ENCODE measurements around the gene GALNT16. TPM values are rescaled to one million over a fixed set of nuclear protein-coding genes. Genes with fewer than 3 reads are reported as not detected.

GALNT16 gene
- total and polyA plus RNA-seq, 2 experiments from 2014 or later, result 1.7 to 2.6 TPM

DNA sequence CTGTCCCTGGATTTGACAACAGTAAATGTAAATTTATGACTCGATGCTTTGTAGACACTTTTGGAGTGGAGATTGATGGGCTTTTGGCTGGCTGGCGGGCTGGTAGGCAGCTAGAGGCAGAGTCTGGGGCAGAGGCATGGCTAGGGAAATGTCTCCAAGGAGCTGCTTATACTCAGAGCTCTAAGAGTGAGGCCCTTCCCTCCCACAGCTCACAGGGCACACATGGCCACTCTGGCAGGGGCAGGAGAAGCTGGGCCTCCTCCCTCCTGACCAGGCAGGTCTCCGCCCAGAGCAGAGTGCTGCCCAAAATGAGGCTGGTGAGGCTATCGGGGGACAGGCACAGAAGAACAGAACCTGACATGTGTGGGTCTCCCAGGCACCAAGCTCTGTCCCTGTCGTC lies 67.5 kb downstream of the GALNT16 start:
- H3K36me3 ChIP-seq (replicated peaks; ENCODE audit: insufficient read depth, low read depth), result no peaks in the 10 kb centered on the region

DNA sequence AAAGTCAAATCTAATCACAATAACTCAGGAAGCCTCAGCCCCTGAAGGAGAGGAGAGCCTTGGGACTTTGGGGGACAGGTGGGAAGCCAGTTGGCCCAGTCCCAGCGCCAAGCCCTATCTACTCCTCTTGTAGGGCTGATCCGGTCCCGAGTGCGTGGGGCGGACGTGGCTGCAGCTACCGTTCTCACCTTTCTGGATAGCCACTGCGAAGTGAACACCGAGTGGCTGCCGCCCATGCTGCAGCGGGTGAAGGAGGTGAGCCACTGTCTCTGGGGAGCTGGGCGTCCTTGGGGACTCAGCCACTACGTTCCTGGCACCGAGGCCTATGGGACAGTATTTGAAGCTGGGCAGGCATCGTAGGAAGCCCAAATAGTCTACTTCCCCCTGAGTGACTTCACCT lies 68.4 kb downstream of the GALNT16 start:
- H2AFZ ChIP-seq, result no peak overlapping the region
- H3K36me3 ChIP-seq (replicated peaks; ENCODE audit: insufficient read depth, low read depth), result no peaks in the 10 kb centered on the region
- no peaks in the 10 kb centered on the region for H3K9me3 ChIP-seq (ENCODE audit: low read depth)
- no peak overlapping the region for H3K27ac ChIP-seq
- no peaks in the 10 kb centered on the region for H3K27me3 ChIP-seq
- no peaks in the 10 kb centered on the region for H4K20me1 ChIP-seq (ENCODE audit: insufficient read depth, poor library complexity, severe bottlenecking)
- no peaks in the 10 kb centered on the region for H3K79me2 ChIP-seq
- H3K4me2 ChIP-seq, result no peak overlapping the region
- WGBS (ENCODE audit: low lambda C conversion rate, missing lambda C conversion rate), result 94% methylated on average over 13 of the region's 15 CpGs
- DNase-seq (ENCODE audit: low spot score), result no peak
- H3K4me3 ChIP-seq, result no peak overlapping the region
- H3K9me2 ChIP-seq (replicated peaks; ENCODE audit: insufficient read depth), result no peaks in the 10 kb centered on the region
- TF ChIP-seq EZH2 (IDR thresholded peaks at IDR 0.05; ENCODE audit: borderline replicate concordance) (no peak), EZH2phosphoT487 (IDR thresholded peaks at IDR 0.05; ENCODE audit: low read depth, severe bottlenecking, unreplicated experiment) (no peak)
- TF ChIP-seq, protein P1, sequence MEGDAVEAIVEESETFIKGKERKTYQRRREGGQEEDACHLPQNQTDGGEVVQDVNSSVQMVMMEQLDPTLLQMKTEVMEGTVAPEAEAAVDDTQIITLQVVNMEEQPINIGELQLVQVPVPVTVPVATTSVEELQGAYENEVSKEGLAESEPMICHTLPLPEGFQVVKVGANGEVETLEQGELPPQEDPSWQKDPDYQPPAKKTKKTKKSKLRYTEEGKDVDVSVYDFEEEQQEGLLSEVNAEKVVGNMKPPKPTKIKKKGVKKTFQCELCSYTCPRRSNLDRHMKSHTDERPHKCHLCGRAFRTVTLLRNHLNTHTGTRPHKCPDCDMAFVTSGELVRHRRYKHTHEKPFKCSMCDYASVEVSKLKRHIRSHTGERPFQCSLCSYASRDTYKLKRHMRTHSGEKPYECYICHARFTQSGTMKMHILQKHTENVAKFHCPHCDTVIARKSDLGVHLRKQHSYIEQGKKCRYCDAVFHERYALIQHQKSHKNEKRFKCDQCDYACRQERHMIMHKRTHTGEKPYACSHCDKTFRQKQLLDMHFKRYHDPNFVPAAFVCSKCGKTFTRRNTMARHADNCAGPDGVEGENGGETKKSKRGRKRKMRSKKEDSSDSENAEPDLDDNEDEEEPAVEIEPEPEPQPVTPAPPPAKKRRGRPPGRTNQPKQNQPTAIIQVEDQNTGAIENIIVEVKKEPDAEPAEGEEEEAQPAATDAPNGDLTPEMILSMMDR (IDR thresholded peaks at IDR 0.05; ENCODE audit: poor library complexity), result no peak
- H3K4me1 ChIP-seq (ENCODE audit: insufficient read depth), result no peaks in the 10 kb centered on the region

More for the DNA sequence above, 67.5 kb downstream of the GALNT16 start:
- no peaks in the 10 kb centered on the region for H3K4me1 ChIP-seq (ENCODE audit: insufficient read depth)
- no peak overlapping the region for H3K27ac ChIP-seq
- TF ChIP-seq, protein P1 (IDR thresholded peaks at IDR 0.05; ENCODE audit: poor library complexity), result no peak
- TF ChIP-seq EZH2phosphoT487 (IDR thresholded peaks at IDR 0.05; ENCODE audit: low read depth, severe bottlenecking, unreplicated experiment), result no peak
- no peak for TF ChIP-seq EZH2 (IDR thresholded peaks at IDR 0.05; ENCODE audit: borderline replicate concordance)
- no peak overlapping the region for H3K4me3 ChIP-seq
- 69% methylated on average over 5 of the region's 5 CpGs for WGBS (ENCODE audit: low lambda C conversion rate, missing lambda C conversion rate)
- H3K4me2 ChIP-seq, result no peak overlapping the region
- no peak overlapping the region for H2AFZ ChIP-seq
- H3K79me2 ChIP-seq, result no peaks in the 10 kb centered on the region
- H3K9me3 ChIP-seq (ENCODE audit: low read depth), result no peaks in the 10 kb centered on the region
- no peaks in the 10 kb centered on the region for H3K27me3 ChIP-seq
- H3K9me2 ChIP-seq (replicated peaks; ENCODE audit: insufficient read depth), result no peaks in the 10 kb centered on the region
- no peak for DNase-seq (ENCODE audit: low spot score)
- no peaks in the 10 kb centered on the region for H4K20me1 ChIP-seq (ENCODE audit: insufficient read depth, poor library complexity, severe bottlenecking)

DNA sequence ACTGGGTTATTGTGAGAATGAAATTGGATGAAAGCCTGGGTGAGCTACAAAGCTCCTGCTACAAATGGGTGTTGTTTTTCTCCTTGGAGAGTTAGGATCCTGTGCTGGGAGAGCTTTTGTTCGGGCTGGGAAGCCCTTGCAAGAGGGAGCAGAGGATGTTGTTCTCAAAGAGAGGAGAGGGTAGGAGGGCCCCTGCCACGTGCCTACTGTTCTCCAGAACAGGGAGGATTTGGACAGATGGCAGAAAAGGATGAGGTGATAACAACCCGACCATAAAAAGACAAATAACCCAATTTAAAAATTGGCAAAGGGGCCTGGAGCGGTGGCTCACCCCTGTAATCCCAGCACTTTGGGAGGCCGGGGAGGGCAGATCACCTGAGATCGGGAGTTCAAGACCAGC lies 68.8 kb downstream of the GALNT16 start:
- no peak for TF ChIP-seq EZH2 (IDR thresholded peaks at IDR 0.05; ENCODE audit: borderline replicate concordance)
- TF ChIP-seq, protein P1 (IDR thresholded peaks at IDR 0.05; ENCODE audit: poor library complexity), result no peak
- TF ChIP-seq EZH2phosphoT487 (IDR thresholded peaks at IDR 0.05; ENCODE audit: low read depth, severe bottlenecking, unreplicated experiment), result no peak
- H2AFZ ChIP-seq, result no peak overlapping the region
- no peak overlapping the region for H3K4me3 ChIP-seq
- no peaks in the 10 kb centered on the region for H3K4me1 ChIP-seq (ENCODE audit: insufficient read depth)
- H3K9me2 ChIP-seq (replicated peaks; ENCODE audit: insufficient read depth), result no peaks in the 10 kb centered on the region
- H3K4me2 ChIP-seq, result no peak overlapping the region
- H3K36me3 ChIP-seq (replicated peaks; ENCODE audit: insufficient read depth, low read depth), result no peaks in the 10 kb centered on the region
- H4K20me1 ChIP-seq (ENCODE audit: insufficient read depth, poor library complexity, severe bottlenecking), result no peaks in the 10 kb centered on the region
- no peak for DNase-seq (ENCODE audit: low spot score)
- H3K27me3 ChIP-seq, result no peaks in the 10 kb centered on the region
- no peak overlapping the region for H3K27ac ChIP-seq
- H3K79me2 ChIP-seq, result no peaks in the 10 kb centered on the region
- 88% methylated on average over 6 of the region's 6 CpGs for WGBS (ENCODE audit: low lambda C conversion rate, missing lambda C conversion rate)
- H3K9me3 ChIP-seq (ENCODE audit: low read depth), result no peaks in the 10 kb centered on the region

DNA sequence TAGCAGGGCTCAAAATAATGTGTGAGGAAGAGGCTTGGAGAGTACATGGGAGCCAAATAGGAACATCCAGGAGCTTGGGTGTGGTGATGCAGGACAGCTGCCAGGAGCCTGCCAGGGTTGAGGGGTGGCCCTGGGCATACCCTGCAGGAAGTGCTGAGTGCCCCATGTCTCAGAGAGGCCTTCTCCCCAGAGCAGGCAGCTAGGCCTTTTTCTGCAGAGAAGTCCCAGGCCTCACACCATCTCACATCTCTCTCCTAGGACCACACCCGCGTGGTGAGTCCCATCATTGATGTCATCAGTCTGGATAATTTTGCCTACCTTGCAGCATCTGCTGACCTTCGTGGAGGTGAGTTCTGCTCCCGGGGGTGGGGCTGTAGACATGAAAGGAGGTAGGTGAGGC lies 71.2 kb downstream of the GALNT16 start:
- Histone ChIP-seq H3K36me3 (replicated peaks; ENCODE audit: insufficient read depth, low read depth) (no peaks in the 10 kb centered on the region), H3K9me2 (replicated peaks; ENCODE audit: insufficient read depth) (no peaks in the 10 kb centered on the region), H3K4me3 (no peak overlapping the region), H3K79me2 (no peaks in the 10 kb centered on the region), H3K4me2 (no peak overlapping the region), H3K4me1 (ENCODE audit: insufficient read depth) (no peaks in the 10 kb centered on the region), H2AFZ (no peak overlapping the region), H3K27ac (no peak overlapping the region), H3K27me3 (no peaks in the 10 kb centered on the region), H4K20me1 (ENCODE audit: insufficient read depth, poor library complexity, severe bottlenecking) (no peaks in the 10 kb centered on the region), H3K9me3 (ENCODE audit: low read depth) (no peaks in the 10 kb centered on the region)
- WGBS (ENCODE audit: low lambda C conversion rate, missing lambda C conversion rate), result 92% methylated on average over 4 of the region's 4 CpGs
- no peak for DNase-seq (ENCODE audit: low spot score)
- TF ChIP-seq EZH2phosphoT487 (IDR thresholded peaks at IDR 0.05; ENCODE audit: low read depth, severe bottlenecking, unreplicated experiment) (no peak), EZH2 (IDR thresholded peaks at IDR 0.05; ENCODE audit: borderline replicate concordance) (no peak)
- TF ChIP-seq, protein P1 (IDR thresholded peaks at IDR 0.05; ENCODE audit: poor library complexity), result no peak
